ENCODE data around the gene SKA2.

- no peak for TF ChIP-seq CTCF (IDR thresholded peaks at IDR 0.05; ENCODE audit: extremely low read depth in 1 of 2, insufficient read depth in 1 of 2, low read depth in 1 of 2, low read length in 2 of 2)
- TF ChIP-seq POLR2A (IDR thresholded peaks at IDR 0.05; ENCODE audit: low read depth, low read length) = no peak
- no peak for TF ChIP-seq MYC (IDR thresholded peaks at IDR 0.05; ENCODE audit: low read depth, low read length)
- no peak for TF ChIP-seq EZH2 (IDR thresholded peaks at IDR 0.05; ENCODE audit: borderline replicate concordance, low read depth, low read length, severe bottlenecking)
- no peak for TF ChIP-seq FOS (IDR thresholded peaks at IDR 0.05; ENCODE audit: borderline replicate concordance, insufficient read depth, low read length)
- no peak for TF ChIP-seq MAX (IDR thresholded peaks at IDR 0.05; ENCODE audit: insufficient read depth, insufficient read length)
Measured at GRCh38 chr17:59115474-59115873, 39.5 kb downstream of the SKA2 start.
